ENCODE results near the gene CD55.

GRCh38 chr1:207282058-207282457 lies 39.4 kb upstream of the CD55 start:
- no peak for TF ChIP-seq EZH2 (IDR thresholded peaks at IDR 0.05)
- TF ChIP-seq POLR2AphosphoS5 (IDR thresholded peaks at IDR 0.05; ENCODE audit: borderline replicate concordance, low read depth, low read length) = no peak
- no peak for TF ChIP-seq FOXP2 (optimal IDR thresholded peaks at IDR 0.05; ENCODE audit: control extremely low read depth, extremely low read length, insufficient read depth)
